ENCODE measurements around the gene ATP1A1.

ATP1A1 gene

GRCh38 chr1:116346943-116347673 is 25.9 kb upstream of the ATP1A1 start:
- TF ChIP-seq CTCF (IDR thresholded peaks at IDR 0.05; ENCODE audit: low read length) = no peak

GRCh38 chr1:116347696-116348095 is 25.3 kb upstream of the ATP1A1 start:
- H3K9me2 ChIP-seq (ENCODE audit: low read depth, low read length) = no peaks in the 10 kb centered on the region
- no peak overlapping the region for H2AFZ ChIP-seq (ENCODE audit: low read length)
- no peaks in the 10 kb centered on the region for H3K4me1 ChIP-seq (ENCODE audit: insufficient read depth, low read length, severe bottlenecking)
- H3K36me3 ChIP-seq (ENCODE audit: insufficient read depth, low read length) = no peaks in the 10 kb centered on the region
- no peaks in the 10 kb centered on the region for H3K9me3 ChIP-seq (ENCODE audit: low read length)
- TF ChIP-seq EZH2 (IDR thresholded peaks at IDR 0.05; ENCODE audit: borderline replicate concordance, low read length) (no peak), CTCF (IDR thresholded peaks at IDR 0.05; ENCODE audit: low read length) (no peak)
- no peak overlapping the region for H3K4me3 ChIP-seq (ENCODE audit: low read depth, low read length, poor library complexity, severe bottlenecking)
- no peak overlapping the region for H3K4me2 ChIP-seq (ENCODE audit: low read length)
- H3K27ac ChIP-seq (ENCODE audit: low read depth, low read length, poor library complexity, severe bottlenecking) = no peak overlapping the region
- H3F3A ChIP-seq (ENCODE audit: insufficient read depth, low read length) = no peaks in the 10 kb centered on the region
- no peak overlapping the region for H3K9ac ChIP-seq (ENCODE audit: low read length)
- no peaks in the 10 kb centered on the region for H4K20me1 ChIP-seq (ENCODE audit: insufficient read depth, low read length)
- no peaks in the 10 kb centered on the region for H3K27me3 ChIP-seq (ENCODE audit: insufficient read depth, low read length)
- no peaks in the 10 kb centered on the region for H3K79me2 ChIP-seq (ENCODE audit: insufficient read depth, low read length)

More at GRCh38 chr1:116346943-116347673, 25.9 kb upstream of the ATP1A1 start:
- Histone ChIP-seq H3K79me2 (ENCODE audit: insufficient read depth, low read length) (no peaks in the 10 kb centered on the region), H3K4me3 (ENCODE audit: low read depth, low read length, poor library complexity, severe bottlenecking) (no peak overlapping the region), H3K4me1 (ENCODE audit: insufficient read depth, low read length, severe bottlenecking) (no peaks in the 10 kb centered on the region), H3K9me2 (ENCODE audit: low read depth, low read length) (no peaks in the 10 kb centered on the region), H3K27me3 (ENCODE audit: insufficient read depth, low read length) (no peaks in the 10 kb centered on the region), H3K9me3 (ENCODE audit: low read length) (no peaks in the 10 kb centered on the region), H3K9ac (ENCODE audit: low read length) (no peak overlapping the region), H2AFZ (ENCODE audit: low read length) (no peak overlapping the region), H3F3A (ENCODE audit: insufficient read depth, low read length) (no peaks in the 10 kb centered on the region), H3K36me3 (ENCODE audit: insufficient read depth, low read length) (no peaks in the 10 kb centered on the region), H3K4me2 (ENCODE audit: low read length) (no peak overlapping the region), H3K27ac (ENCODE audit: low read depth, low read length, poor library complexity, severe bottlenecking) (no peak overlapping the region), H4K20me1 (ENCODE audit: insufficient read depth, low read length) (no peaks in the 10 kb centered on the region)

- Histone ChIP-seq H3K4me2 (ENCODE audit: low read length) (no peak overlapping the region), H3K27me3 (ENCODE audit: insufficient read depth, low read length) (no peaks in the 10 kb centered on the region), H3K4me1 (ENCODE audit: insufficient read depth, low read length, severe bottlenecking) (no peaks in the 10 kb centered on the region), H3K36me3 (ENCODE audit: insufficient read depth, low read length) (no peaks in the 10 kb centered on the region), H3K9ac (ENCODE audit: low read length) (no peak overlapping the region), H3K9me2 (ENCODE audit: low read depth, low read length) (no peaks in the 10 kb centered on the region), H3F3A (ENCODE audit: insufficient read depth, low read length) (no peaks in the 10 kb centered on the region), H3K79me2 (ENCODE audit: insufficient read depth, low read length) (no peaks in the 10 kb centered on the region), H3K4me3 (ENCODE audit: low read depth, low read length, poor library complexity, severe bottlenecking) (no peak overlapping the region), H4K20me1 (ENCODE audit: insufficient read depth, low read length) (no peaks in the 10 kb centered on the region), H2AFZ (ENCODE audit: low read length) (no peak overlapping the region), H3K9me3 (ENCODE audit: low read length) (no peaks in the 10 kb centered on the region), H3K27ac (ENCODE audit: low read depth, low read length, poor library complexity, severe bottlenecking) (no peak overlapping the region)
- no peak for TF ChIP-seq CTCF (IDR thresholded peaks at IDR 0.05; ENCODE audit: low read length)
- TF ChIP-seq EZH2 (IDR thresholded peaks at IDR 0.05; ENCODE audit: borderline replicate concordance, low read length) = no peak
These were observed 22.9 kb upstream of the ATP1A1 start for GRCh38 chr1:116350097-116350645.
